Measurements from ENCODE around the gene HSPA1L.

Gene HSPA1L

DNA sequence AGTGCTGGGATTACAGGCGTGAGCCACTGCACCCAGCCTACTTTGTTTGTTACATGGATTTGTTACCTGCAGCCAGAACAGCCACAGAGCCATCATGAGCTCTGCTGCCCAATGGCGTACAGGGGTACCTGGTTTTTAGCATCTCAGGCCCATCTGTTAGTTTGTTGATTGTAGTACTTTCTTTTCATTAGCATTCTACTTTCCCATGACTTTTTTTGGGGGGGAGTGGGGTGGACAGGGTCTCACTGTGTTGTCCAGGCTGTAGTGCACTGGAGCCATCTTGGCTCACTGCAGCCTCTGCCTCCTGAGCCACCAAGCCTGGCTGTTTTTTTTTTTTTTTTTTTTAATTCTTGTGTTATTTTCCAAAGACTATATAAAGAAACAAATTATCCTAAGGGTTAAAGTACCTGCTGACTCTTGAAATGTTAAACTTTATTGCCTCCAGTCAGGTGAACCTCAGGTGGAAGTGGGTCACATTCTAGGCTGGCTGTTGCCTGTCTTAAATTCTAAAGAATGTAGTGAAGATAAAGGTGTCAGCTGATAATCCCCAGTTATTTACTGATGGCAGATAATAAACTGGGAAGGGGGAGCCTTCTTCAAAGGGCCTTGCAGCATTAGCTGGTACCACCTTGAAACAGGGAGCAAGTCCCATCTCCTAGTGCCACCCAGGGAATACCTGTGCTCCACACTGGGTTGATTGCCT is 32.3 kb upstream of the HSPA1L start:
- POLR2A ChIA-PET = interaction anchor here (1.0 to 1.5 kb wide), 3 partner anchors 10 to 20 kb away, joined by 3 to 5 read pairs (median 4); partner anchors contain the start of genes HSPA1B and NEU1

DNA sequence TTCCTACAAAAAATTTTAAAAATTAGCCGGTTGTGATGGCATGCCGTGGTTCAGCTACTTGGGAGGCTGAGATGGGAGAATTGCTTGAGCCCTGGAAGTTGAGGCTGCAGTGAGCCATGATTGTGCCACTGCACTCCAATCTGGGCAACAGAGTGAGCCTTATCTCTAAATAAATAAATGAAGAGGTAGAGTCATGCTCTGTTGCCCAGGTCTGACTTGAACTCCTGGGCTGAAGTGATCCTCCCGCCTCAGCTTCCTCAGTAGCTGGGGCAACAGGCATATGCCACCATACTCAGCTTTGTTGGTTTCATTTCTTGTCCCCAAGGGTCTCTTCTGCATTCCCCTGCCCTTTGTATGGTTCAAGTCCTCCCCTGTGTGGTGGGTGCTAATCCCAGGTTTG is 29.4 kb upstream of the HSPA1L start:
- ChIA-PET CTCF (interaction anchor here (0.5 to 1.7 kb wide), 4 partner anchors 9 to 75 kb away, joined by 3 to 6 read pairs (median 3); no protein-coding TSS in a partner anchor), POLR2A (interaction anchor here (1.1 to 12.5 kb wide), 6 partner anchors 10 to 52 kb away, joined by 3 to 125 read pairs (median 10); partner anchors contain the start of genes HSPA1B and NEU1)
- TF ChIP-seq, protein P1, sequence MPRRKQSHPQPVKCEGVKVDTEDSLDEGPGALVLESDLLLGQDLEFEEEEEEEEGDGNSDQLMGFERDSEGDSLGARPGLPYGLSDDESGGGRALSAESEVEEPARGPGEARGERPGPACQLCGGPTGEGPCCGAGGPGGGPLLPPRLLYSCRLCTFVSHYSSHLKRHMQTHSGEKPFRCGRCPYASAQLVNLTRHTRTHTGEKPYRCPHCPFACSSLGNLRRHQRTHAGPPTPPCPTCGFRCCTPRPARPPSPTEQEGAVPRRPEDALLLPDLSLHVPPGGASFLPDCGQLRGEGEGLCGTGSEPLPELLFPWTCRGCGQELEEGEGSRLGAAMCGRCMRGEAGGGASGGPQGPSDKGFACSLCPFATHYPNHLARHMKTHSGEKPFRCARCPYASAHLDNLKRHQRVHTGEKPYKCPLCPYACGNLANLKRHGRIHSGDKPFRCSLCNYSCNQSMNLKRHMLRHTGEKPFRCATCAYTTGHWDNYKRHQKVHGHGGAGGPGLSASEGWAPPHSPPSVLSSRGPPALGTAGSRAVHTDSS (tag by site-specific recombination; IDR thresholded peaks at IDR 0.05) = no peak
- TF ChIP-seq GLI2 (tag by site-specific recombination; IDR thresholded peaks at IDR 0.05; ENCODE audit: borderline replicate concordance, low read depth) (no peak), ZNF514 (tag by site-specific recombination; IDR thresholded peaks at IDR 0.05) (no peak), ZBTB17 (tag by site-specific recombination; IDR thresholded peaks at IDR 0.05) (peak; percentile 61; the same call in 1 of the 2 replicates), IKZF3 (tag by site-specific recombination; IDR thresholded peaks at IDR 0.05) (no peak), ZNF169 (tag by site-specific recombination; IDR thresholded peaks at IDR 0.05) (no peak), OSR2 (tag by site-specific recombination; IDR thresholded peaks at IDR 0.05) (peak; percentile 92), ZNF24 (tag by site-specific recombination; IDR thresholded peaks at IDR 0.05) (no peak), ZNF133 (tag by site-specific recombination; IDR thresholded peaks at IDR 0.05) (no peak), ZNF701 (tag by site-specific recombination; IDR thresholded peaks at IDR 0.05) (no peak), ZFP3 (tag by site-specific recombination; IDR thresholded peaks at IDR 0.05; ENCODE audit: low read depth) (no peak), ZFHX2 (tag by site-specific recombination; conservative IDR thresholded peaks at IDR 0.05) (no peak), ZNF555 (tag by site-specific recombination; conservative IDR thresholded peaks at IDR 0.05) (no peak), ZNF596 (tag by site-specific recombination; IDR thresholded peaks at IDR 0.05) (no peak)
- TF ChIP-seq, protein P2, sequence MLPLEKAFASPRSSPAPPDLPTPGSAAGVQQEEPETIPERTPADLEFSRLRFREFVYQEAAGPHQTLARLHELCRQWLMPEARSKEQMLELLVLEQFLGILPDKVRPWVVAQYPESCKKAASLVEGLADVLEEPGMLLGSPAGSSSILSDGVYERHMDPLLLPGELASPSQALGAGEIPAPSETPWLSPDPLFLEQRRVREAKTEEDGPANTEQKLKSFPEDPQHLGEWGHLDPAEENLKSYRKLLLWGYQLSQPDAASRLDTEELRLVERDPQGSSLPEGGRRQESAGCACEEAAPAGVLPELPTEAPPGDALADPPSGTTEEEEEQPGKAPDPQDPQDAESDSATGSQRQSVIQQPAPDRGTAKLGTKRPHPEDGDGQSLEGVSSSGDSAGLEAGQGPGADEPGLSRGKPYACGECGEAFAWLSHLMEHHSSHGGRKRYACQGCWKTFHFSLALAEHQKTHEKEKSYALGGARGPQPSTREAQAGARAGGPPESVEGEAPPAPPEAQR (tag by site-specific recombination; IDR thresholded peaks at IDR 0.05) = no peak
- TF ChIP-seq, protein P3, sequence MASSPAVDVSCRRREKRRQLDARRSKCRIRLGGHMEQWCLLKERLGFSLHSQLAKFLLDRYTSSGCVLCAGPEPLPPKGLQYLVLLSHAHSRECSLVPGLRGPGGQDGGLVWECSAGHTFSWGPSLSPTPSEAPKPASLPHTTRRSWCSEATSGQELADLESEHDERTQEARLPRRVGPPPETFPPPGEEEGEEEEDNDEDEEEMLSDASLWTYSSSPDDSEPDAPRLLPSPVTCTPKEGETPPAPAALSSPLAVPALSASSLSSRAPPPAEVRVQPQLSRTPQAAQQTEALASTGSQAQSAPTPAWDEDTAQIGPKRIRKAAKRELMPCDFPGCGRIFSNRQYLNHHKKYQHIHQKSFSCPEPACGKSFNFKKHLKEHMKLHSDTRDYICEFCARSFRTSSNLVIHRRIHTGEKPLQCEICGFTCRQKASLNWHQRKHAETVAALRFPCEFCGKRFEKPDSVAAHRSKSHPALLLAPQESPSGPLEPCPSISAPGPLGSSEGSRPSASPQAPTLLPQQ (tag by site-specific recombination; IDR thresholded peaks at IDR 0.05) = no peak
- TF ChIP-seq, protein P4, sequence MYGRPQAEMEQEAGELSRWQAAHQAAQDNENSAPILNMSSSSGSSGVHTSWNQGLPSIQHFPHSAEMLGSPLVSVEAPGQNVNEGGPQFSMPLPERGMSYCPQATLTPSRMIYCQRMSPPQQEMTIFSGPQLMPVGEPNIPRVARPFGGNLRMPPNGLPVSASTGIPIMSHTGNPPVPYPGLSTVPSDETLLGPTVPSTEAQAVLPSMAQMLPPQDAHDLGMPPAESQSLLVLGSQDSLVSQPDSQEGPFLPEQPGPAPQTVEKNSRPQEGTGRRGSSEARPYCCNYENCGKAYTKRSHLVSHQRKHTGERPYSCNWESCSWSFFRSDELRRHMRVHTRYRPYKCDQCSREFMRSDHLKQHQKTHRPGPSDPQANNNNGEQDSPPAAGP (tag by site-specific recombination; IDR thresholded peaks at IDR 0.05) = no peak
- TF ChIP-seq, protein P5, sequence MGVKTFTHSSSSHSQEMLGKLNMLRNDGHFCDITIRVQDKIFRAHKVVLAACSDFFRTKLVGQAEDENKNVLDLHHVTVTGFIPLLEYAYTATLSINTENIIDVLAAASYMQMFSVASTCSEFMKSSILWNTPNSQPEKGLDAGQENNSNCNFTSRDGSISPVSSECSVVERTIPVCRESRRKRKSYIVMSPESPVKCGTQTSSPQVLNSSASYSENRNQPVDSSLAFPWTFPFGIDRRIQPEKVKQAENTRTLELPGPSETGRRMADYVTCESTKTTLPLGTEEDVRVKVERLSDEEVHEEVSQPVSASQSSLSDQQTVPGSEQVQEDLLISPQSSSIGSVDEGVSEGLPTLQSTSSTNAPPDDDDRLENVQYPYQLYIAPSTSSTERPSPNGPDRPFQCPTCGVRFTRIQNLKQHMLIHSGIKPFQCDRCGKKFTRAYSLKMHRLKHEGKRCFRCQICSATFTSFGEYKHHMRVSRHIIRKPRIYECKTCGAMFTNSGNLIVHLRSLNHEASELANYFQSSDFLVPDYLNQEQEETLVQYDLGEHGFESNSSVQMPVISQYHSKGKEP (tag by site-specific recombination; IDR thresholded peaks at IDR 0.05) = no peak
- no peak overlapping the region for H3K4me3 ChIP-seq (ENCODE audit: low read depth, low read length)
- H3K36me3 ChIP-seq (ENCODE audit: control insufficient read depth in 2 of 2, insufficient read depth in 1 of 2, low read length in 2 of 2) = peaks cover 15 to 19% of the 10 kb centered on the region in 2 experiments
- H3K27ac ChIP-seq (ENCODE audit: extremely low read depth, low read depth, low read length) = no peak overlapping the region
- H3K9me3 ChIP-seq (ENCODE audit: control insufficient read depth, insufficient read depth, low read depth, low read length) = no peaks in the 10 kb centered on the region
- no peaks in the 10 kb centered on the region for H3K4me1 ChIP-seq (ENCODE audit: control insufficient read depth, insufficient read depth, low read length)

More for the DNA sequence above, 32.3 kb upstream of the HSPA1L start:
- CTCF ChIA-PET = interaction anchor here (0.6 to 0.8 kb wide), 2 partner anchors 11 to 83 kb away, joined by 3 to 4 read pairs; no protein-coding TSS in a partner anchor
- TF ChIP-seq ZNF335 (tag by site-specific recombination; conservative IDR thresholded peaks at IDR 0.05) = no peak
- TF ChIP-seq KLF10 (tag by site-specific recombination; IDR thresholded peaks at IDR 0.05) = no peak
- TF ChIP-seq HOXD13 (CRISPR knock-in tag; IDR thresholded peaks at IDR 0.05; ENCODE audit: borderline replicate concordance) = no peak
- peak; percentile 52; the same call in 1 of the 2 replicates for TF ChIP-seq ZNF121 (tag by site-specific recombination; IDR thresholded peaks at IDR 0.05)
- TF ChIP-seq KLF1 (tag by site-specific recombination; IDR thresholded peaks at IDR 0.05) = no peak
- H3K36me3 ChIP-seq (ENCODE audit: control insufficient read depth in 2 of 2, insufficient read depth in 1 of 2, low read length in 2 of 2) = no peaks in the 10 kb centered on the region; a peak in 1 of 3 replicates
- H3K9me3 ChIP-seq (ENCODE audit: control insufficient read depth, insufficient read depth, low read depth, low read length) = no peaks in the 10 kb centered on the region
- H3K27ac ChIP-seq (ENCODE audit: extremely low read depth, low read depth, low read length) = no peak overlapping the region
- H3K4me1 ChIP-seq (ENCODE audit: control insufficient read depth, insufficient read depth, low read length) = no peaks in the 10 kb centered on the region
- no peak overlapping the region for H3K4me3 ChIP-seq (ENCODE audit: low read depth, low read length)

Data from HEK293 (cell line).